Thyroid gland (tissue), 4 donors: ENCODE results near the gene ARHGEF11.
A peak's percentile ranks its signal among the peaks of the same experiment; 100 is the strongest.

Source experiments
- CTCF ChIP-seq, 6 experiments: fragments of 200-600 bp in 3 of 6; fragments of 450-650 bp in 3 of 6; sonication (generic) in 3 of 6; IDR thresholded peaks; one replicate each; pipeline ENCODE4 v1.5.1; 2016 to 2019; ENCODE audit warnings: antibody characterized with exemption in 6 of 6, mild to moderate bottlenecking in 2 of 6, inconsistent platforms in 1 of 6, moderate library complexity in 1 of 6
- POLR2A ChIP-seq, 2 donors: fragments of 450-650 bp; IDR thresholded peaks; one replicate each; pipeline ENCODE4 v1.6.1; 2017; ENCODE audit warnings: antibody characterized with exemption in 2 of 2, mild to moderate bottlenecking in 2 of 2, moderate library complexity in 1 of 2

DNA sequence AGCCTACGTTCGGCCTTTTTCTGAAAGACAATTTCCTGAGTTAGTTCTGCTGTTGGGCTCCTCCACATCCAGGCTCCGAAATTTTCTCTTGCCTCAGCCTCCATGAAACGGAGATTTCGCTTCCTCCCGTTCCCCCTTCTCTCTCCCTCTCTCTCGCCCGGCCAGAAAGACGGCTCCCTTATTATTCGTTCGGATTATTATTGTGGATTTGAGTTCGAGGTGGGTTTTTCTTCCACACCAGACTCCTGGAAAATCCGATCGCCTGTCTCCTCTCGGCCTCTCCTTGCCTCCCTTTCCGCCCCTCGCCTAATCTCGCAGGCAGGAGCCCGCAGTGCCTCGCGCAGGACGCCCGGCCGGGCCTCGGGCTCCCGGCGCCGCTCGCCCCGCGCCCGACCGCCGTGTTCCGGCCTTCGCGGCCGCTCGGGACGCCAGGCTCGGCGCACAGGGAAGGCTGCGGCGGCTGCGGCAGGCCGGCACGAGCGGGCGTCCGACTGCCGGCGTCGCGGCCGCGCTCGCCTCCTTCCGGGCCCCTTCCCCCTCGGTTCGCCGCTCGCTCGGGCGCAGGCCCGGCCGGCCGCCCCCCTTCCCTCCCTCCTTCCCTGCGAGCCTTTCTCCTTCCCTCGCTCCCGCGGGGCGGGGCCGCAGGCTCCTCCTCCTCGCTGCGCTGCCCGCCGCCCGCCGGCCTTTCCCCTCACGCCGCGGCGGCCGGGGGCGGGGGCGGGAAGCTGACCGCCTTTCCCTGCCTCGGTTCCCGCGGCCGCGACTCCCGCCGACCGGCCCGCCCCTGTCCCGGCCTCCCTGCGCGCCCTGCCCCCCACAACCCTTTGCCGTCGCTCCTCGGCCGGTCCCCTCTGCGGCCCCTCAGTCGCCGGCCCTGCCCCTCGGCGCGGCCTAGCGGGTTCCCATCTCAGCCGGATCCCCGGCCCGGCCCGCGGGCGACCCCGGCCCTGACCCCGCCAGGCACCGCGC lies at the start of gene ARHGEF11:
- TF ChIP-seq CTCF (IDR thresholded peaks at IDR 0.05) (peak in 1 of 6 experiments; percentile 5), POLR2A (IDR thresholded peaks at IDR 0.05) (peak; percentile 17 to 92)
